Spinal cord (tissue), 10 donors: ENCODE data around the gene LACTB. TPM values are rescaled to one million over a fixed set of nuclear protein-coding genes. Genes with fewer than 3 reads are reported as not detected.

Experiments used
- DNase-seq, 6 donors: peaks; one replicate each; pipeline versions ENCODE4 v3.0.0 to v3.0.0-alpha.2; 2013 to 2015; ENCODE audit warnings: low spot score in 6 of 6, low read depth in 4 of 6
- H3K27ac ChIP-seq: one replicate; pipeline ENCODE4 v1.5.1; 2013; ENCODE audit warnings: low read depth, low read length, control low read depth
- H3K27me3 ChIP-seq: one replicate; pipeline ENCODE4 v1.6.1; 2013; ENCODE audit warnings: low read length; ENCODE audit not compliant: control insufficient read depth, insufficient read depth
- H3K36me3 ChIP-seq: one replicate; pipeline ENCODE4 v1.6.1; 2013; ENCODE audit warnings: low read length; ENCODE audit not compliant: control insufficient read depth, insufficient read depth
- H3K4me1 ChIP-seq: one replicate; pipeline ENCODE4 v1.6.1; 2013; ENCODE audit warnings: low read length; ENCODE audit not compliant: control insufficient read depth, insufficient read depth
- H3K4me3 ChIP-seq: one replicate; pipeline ENCODE4 v1.5.1; 2013; ENCODE audit warnings: low read depth, low read length, control low read depth
- H3K9me3 ChIP-seq: one replicate; pipeline ENCODE4 v1.6.1; 2013; ENCODE audit warnings: low read length; ENCODE audit not compliant: control insufficient read depth, insufficient read depth
- WGBS: methylation state at CpG from one replicate; pipeline ENCODE4 v1.1.5; 2013; ENCODE audit warnings: missing lambda C conversion rate; ENCODE audit not compliant: insufficient coverage; 5-methylcytosine and 5-hydroxymethylcytosine counted together
- polyA plus RNA-seq, 2 donors: library from polyadenylated mRNA; unstranded; fragments of 120-200 nt; gene quantifications; one replicate each; pipeline ENCODE4 v1.2.1, GENCODE V29; 2013; ENCODE audit not compliant: insufficient read length in 2 of 2
- total RNA-seq, 2 donors: library from RNA; depleted of rRNA in 1 of 2; stranded (reverse); fragments of 120-200 nt in 1 of 2; fragments of >200 nt in 1 of 2; gene quantifications; one replicate each; pipeline versions ENCODE4 v1.2.3 to v1.2.4, GENCODE V29; 2013 to 2014
- donor health status: healthy.

The LACTB gene
- total and polyA plus RNA-seq, 4 donors, result 16.7 to 20.5 (median 17.0) TPM

- Histone ChIP-seq H3K36me3 (no peaks in the 10 kb centered on the region), H3K9me3 (no peaks in the 10 kb centered on the region), H3K4me1 (no peaks in the 10 kb centered on the region), H3K27ac (no peak overlapping the region), H3K27me3 (no peaks in the 10 kb centered on the region), H3K4me3 (no peak overlapping the region)
- 40% methylated on average over 2 of the region's 2 CpGs for WGBS
- no peak for DNase-seq
Observed at GRCh38 chr15:63114465-63114864, 7.2 kb upstream of the LACTB start.

GRCh38 chr15:63118854-63119253 lies 2.8 kb upstream of the LACTB start:
- H3K4me1 ChIP-seq, result peaks cover 4% of the 10 kb centered on the region
- H3K36me3 ChIP-seq, result no peaks in the 10 kb centered on the region
- no peaks in the 10 kb centered on the region for H3K27me3 ChIP-seq
- H3K4me3 ChIP-seq, result no peak overlapping the region
- H3K27ac ChIP-seq, result no peak overlapping the region
- WGBS, result no CpG with 5 or more reads among the region's 3 CpGs
- no peaks in the 10 kb centered on the region for H3K9me3 ChIP-seq
- DNase-seq, result no peak

GRCh38 chr15:63122002-63122875 lies 578 bp downstream of the LACTB start:
- peaks cover 4% of the 10 kb centered on the region for H3K4me1 ChIP-seq
- WGBS, result under 1% methylated on average over 56 of the region's 59 CpGs
- peak overlapping the region; percentile 47 for H3K27ac ChIP-seq
- H3K36me3 ChIP-seq, result peaks cover 4% of the 10 kb centered on the region
- DNase-seq, result peak in 5 of 6 donors; percentile 19 to 82 (median 33)
- no peaks in the 10 kb centered on the region for H3K9me3 ChIP-seq
- H3K4me3 ChIP-seq, result peak overlapping the region; percentile 73
- H3K27me3 ChIP-seq, result no peaks in the 10 kb centered on the region

GRCh38 chr15:63124506-63124905 lies 2.8 kb downstream of the LACTB start:
- Histone ChIP-seq H3K27me3 (no peaks in the 10 kb centered on the region), H3K4me3 (no peak overlapping the region), H3K9me3 (no peaks in the 10 kb centered on the region), H3K4me1 (peaks cover 4% of the 10 kb centered on the region), H3K27ac (no peak overlapping the region), H3K36me3 (peaks cover 9% of the 10 kb centered on the region)
- 93% methylated on average over 9 of the region's 9 CpGs for WGBS
- DNase-seq, result no peak

- no peak for DNase-seq
- Histone ChIP-seq H3K9me3 (no peaks in the 10 kb centered on the region), H3K4me1 (no peaks in the 10 kb centered on the region), H3K4me3 (no peak overlapping the region), H3K27ac (no peak overlapping the region), H3K36me3 (peaks cover 17% of the 10 kb centered on the region), H3K27me3 (no peaks in the 10 kb centered on the region)
- WGBS, result 83% methylated on average over 1 of the region's 3 CpGs
Observed at GRCh38 chr15:63126726-63127125, 5.1 kb downstream of the LACTB start.

GRCh38 chr15:63133786-63134185 lies 12.1 kb downstream of the LACTB start:
- no peak overlapping the region for H3K4me3 ChIP-seq
- DNase-seq, result no peak
- peaks cover 11% of the 10 kb centered on the region for H3K36me3 ChIP-seq
- no peaks in the 10 kb centered on the region for H3K9me3 ChIP-seq
- H3K27ac ChIP-seq, result no peak overlapping the region
- H3K4me1 ChIP-seq, result no peaks in the 10 kb centered on the region
- no CpG with 5 or more reads among the region's 1 CpG for WGBS
- H3K27me3 ChIP-seq, result no peaks in the 10 kb centered on the region

GRCh38 chr15:63134245-63134985 lies 12.8 kb downstream of the LACTB start:
- DNase-seq, result no peak
- whole genome bisulfite sequencing, result 80% methylated on average over 1 of the region's 2 CpGs
- Histone ChIP-seq H3K36me3 (peaks cover 8% of the 10 kb centered on the region), H3K4me1 (no peaks in the 10 kb centered on the region), H3K27ac (no peak overlapping the region), H3K9me3 (no peaks in the 10 kb centered on the region), H3K27me3 (no peaks in the 10 kb centered on the region), H3K4me3 (no peak overlapping the region)

- Histone ChIP-seq H3K36me3 (peaks cover 6% of the 10 kb centered on the region), H3K27ac (no peak overlapping the region), H3K4me3 (no peak overlapping the region), H3K4me1 (no peaks in the 10 kb centered on the region), H3K9me3 (no peaks in the 10 kb centered on the region), H3K27me3 (no peaks in the 10 kb centered on the region)
- 100% methylated on average over 5 of the region's 5 CpGs for WGBS
- no peak for DNase-seq
Observed at GRCh38 chr15:63135281-63135680, 13.6 kb downstream of the LACTB start.

GRCh38 chr15:63135804-63136203 lies 14.1 kb downstream of the LACTB start:
- no peaks in the 10 kb centered on the region for H3K27me3 ChIP-seq
- H3K4me1 ChIP-seq, result no peaks in the 10 kb centered on the region
- no peak overlapping the region for H3K4me3 ChIP-seq
- H3K27ac ChIP-seq, result no peak overlapping the region
- WGBS, result 91% methylated on average over 2 of the region's 3 CpGs
- DNase-seq, result no peak
- no peaks in the 10 kb centered on the region for H3K9me3 ChIP-seq
- peaks cover 4% of the 10 kb centered on the region for H3K36me3 ChIP-seq
